ENCODE data around the gene PAPPA2.
"Not testable (repeated sequence)": the region's sequence is repeated elsewhere in the genome, so short reads cannot be mapped to it uniquely, and the experiment has no call there.

Gene PAPPA2

DNA sequence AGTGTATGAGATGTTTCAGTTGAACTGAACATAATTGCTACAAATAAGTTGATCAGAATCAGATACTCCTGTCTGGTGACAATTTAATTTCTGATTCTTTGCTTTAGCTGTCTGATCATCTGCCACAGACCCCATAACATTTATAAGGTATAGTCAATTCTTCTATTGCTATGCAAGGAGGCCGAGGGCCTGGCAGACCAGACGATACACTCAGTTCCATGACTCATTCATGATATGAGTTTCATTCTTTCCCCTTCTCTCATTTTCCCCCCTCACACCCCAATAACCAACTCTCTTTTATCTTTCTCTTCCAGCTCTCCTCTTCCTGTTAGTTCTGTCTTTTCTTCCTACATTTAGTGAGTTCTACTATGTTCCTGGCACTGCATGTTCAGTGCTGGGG is 236.8 kb downstream of the PAPPA2 start:
- DNase-seq: no peak

DNA sequence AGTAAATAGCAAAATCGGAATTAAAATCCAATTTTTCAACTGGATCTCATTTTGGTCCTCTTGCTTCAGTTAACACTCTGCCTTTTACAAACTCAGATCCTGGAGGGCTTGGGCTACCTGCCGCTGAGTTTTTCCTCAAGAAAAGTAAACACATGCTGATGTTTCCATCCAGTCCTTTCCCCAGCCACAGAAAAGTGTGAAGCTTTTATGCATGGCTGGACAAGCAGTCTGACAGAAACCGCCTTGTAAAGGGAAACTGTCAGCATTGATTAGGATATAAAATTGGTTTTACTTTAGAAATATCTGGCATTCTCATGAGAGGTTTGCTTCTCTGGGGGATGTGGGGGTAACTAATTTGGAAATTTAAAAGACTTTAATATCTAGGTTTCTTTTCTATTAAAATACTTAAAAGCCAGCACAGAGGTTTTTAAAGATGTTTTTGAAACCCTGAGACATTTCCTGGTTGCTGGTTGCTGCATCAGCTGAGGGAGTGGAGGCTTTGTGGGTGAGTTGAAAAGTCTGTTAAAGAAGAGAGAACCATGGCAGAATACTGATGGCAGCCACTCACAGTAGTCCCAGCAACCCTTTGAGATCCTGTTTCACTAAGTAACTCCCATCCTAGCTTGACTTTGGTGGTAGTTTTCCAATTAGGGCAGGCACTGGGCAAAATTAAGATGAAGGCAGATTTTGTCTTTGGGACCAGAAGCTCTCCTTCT is 238.3 kb downstream of the PAPPA2 start:
- no peak for DNase-seq

DNA sequence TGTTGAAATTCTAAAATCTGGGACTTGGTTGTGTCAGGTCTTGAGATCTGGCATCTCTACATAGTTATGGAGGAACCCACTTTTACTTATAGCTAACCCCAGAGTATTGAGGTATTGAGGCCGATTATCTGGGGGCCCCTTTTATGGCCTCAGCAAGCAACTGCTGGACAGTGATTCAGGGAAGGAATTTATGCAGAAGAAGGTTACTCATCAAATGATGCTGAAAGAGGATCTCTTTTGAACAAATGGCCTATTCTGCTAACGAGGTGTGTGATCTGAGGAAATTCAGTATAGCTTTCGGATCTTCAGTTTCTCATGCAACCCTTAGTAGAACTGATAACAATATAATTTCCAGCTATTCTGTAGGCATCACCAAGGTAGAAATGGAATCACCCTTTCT is 239.9 kb downstream of the PAPPA2 start:
- DNase-seq: no peak

DNA sequence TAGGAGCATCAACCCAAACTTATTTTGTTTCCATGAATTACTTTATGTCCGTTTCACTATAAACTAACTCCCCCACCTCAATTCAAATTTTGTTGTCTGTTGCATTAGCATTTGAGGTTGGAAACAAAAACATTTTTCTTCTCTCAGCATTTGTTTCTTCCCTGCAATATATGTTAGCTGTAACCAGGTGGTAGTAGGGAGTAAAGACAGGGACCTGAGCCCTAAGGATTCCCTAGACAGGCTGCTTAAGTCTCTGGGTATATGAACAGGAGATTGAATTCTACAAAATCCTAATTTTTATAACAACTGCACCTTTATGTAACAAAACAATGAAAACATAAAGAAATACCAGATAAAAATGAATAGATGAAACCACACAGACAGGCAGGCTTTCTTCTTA is 242.6 kb downstream of the PAPPA2 start:
- no peak for DNase-seq

DNA sequence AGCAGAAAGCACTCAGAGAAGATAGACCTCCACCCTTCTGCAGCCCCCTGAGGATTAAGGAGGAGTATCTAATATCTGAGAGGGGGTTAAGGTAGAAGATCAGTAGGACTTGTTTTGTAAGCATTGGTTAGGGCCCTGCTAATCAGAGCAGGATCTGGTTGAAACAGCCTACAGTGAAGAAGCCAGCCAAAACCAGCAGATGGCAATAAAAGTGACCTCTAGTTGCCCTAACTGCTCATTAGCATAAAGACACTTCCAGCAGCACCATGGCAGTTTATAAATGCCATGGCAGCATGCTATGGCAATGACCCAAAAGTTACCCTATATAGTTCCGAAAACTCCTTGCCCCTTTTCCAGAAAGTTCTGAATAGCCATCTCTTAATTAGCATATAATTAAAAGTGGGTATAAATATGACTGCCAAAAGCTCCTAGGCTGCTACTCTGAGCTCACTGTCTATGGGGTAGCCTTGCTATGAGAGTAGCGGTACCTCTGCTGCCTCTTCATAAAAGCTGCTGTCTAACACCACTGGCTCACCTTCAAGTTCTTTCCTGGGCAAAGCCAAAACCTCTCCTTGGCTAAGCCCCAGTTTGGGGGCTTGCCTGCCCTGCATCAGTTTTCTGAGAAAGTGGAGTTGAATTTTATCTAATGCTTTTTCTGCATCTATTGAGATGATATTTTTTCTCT is 254.2 kb downstream of the PAPPA2 start:
- peak; percentile 42 for DNase-seq

DNA sequence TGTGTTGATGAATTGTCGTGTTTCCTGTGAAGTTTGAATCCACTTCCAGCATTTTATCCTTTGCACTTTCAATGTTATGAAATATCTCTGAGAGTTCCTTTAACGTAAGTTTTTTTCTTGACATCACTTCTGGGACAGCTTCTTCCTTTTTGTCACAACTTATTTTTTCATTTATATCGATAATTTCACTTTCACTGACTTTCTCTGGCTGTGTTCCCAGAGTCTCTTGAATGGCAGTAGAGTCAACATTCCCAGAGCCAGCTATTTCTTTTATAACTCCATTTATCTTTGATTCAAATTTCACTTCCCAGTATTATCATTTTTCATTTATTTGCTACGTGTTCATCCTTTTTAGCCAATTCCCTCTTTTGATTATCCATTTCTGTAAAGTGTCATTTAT is 256.5 kb downstream of the PAPPA2 start:
- DNase-seq: no peak

DNA sequence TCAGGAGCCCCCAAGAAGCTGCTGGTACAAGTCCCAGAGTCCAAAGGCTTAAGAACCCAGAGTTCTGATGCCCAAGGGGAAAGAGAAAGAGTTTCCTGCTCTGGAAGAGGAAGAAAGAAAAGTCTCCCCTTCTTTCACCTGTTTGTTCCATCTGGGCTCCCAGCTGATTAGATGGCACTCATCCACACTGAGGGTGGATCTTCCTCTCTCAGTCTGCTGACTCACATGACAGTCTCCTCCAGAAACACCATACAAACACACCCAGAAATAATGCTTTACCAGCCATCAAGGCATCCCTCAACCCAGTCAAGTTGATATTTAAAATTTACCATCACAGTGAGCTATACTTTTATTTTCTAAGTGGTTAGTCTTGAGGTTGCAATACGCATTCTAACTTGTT is 257.9 kb downstream of the PAPPA2 start:
- DNase-seq: no peak

DNA sequence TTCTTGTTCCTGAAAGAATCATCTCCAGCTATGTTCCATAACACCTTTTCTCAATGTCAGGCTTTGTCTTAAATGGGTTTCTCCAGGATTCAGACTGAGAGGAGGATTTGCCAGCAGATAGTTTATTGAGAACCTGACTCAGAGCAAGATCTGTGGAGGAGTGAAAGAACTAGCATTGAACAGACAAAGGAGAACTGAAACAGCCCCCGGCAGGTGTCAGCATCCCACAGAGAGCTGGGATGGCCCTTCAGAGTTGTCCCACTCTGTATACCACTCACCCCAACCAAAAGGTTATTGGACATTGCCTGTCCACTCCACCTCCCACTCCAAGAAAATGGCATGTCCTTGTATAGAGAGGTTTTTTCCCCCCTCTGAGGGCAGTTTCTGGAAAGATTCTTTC is 270.7 kb downstream of the PAPPA2 start:
- DNase-seq: no peak

DNA sequence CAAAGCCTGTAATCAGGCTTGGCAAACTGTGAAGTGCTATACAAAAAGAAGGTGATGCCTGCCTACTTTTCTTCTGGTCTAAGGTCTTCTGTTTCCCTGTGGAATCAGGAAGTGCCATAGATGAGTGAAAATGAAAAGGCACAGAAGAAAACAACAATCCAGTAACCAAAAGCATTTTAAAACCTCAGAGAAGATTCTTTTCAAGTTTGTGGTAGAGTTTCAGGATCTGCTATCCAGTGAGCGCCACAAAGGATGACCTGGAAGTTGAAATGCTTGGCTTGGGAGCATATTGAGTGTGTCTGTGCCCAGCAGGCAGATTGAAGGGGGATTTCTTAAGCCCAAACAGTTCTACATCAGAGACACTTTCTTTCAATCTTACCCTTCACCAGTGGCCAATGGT is 272.2 kb downstream of the PAPPA2 start:
- no peak for DNase-seq

DNA sequence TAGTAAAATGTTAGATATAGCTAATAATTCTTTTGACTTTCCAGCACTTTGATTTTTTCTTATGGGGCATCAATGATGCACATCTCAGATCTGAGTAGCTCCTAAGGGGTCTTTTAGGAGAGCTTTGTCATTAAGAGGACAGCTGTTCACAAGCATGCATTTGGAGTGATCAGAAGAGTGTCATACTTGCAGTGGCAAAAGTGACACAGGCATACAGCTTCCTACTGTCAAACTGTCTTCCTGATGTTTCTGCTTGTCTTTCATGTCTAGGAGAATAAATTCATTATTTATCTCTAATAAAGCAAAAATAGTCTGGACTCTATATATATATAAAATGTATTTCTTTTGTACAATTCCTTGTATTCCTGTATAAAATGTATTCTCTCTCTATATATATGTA is 273.0 kb downstream of the PAPPA2 start:
- no peak for DNase-seq

DNA sequence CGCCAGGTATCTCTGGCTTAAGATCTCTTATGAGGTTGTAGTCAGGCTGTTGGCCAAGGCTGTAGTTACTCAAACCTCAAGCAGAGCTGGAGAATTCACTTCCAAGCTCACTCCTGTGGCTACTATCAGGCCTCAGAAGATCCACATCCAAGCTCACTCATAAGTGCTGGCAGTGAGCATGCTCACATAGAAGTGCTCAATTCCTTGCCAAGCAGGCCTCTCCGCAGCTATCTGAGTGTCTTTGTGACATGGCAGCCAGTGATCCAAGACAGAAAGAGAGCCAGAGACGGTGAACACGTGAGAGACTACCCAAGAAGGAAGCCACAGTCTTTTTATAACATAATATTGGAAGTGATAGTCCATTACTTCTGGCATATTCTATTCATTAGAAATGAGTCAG is 278.2 kb downstream of the PAPPA2 start:
- DNase-seq: no peak

DNA sequence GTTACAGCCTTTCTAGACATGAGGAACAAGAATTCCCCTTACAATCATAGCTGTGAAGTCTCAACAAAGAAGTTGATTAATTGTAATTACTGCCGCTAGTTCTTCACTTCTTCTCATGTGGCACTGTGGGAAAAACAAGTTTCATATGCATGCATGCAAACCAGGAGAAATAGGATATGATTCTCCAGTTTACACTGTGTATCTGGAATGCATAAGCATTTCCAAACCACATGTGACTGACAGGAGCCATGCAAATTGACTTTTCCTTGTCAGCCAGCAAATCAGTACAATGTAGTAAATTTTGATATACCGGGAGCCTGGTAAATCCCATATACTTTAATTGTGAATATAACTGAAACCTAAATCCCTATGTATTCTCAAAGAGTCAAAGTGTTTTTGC is 279.3 kb downstream of the PAPPA2 start:
- no peak for DNase-seq

DNA sequence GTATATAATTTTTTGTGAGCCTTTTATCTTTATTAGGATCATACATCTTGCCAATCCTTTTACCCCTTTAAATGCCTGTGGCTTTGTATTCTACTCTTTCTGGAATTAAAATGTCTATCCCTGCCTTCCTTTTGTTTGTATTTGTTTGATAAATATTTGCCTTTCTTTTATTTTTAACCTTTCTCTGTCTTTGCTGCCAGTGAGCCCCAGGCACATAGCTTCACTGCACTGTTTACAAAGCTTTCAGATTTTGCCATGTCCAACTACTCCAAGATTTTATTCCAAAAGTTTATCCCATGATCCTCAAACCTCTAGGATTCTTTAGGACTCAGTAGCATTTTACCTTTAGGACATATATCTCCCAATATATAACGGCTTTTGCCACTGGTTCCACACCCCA is 281.2 kb downstream of the PAPPA2 start:
- no peak for DNase-seq

DNA sequence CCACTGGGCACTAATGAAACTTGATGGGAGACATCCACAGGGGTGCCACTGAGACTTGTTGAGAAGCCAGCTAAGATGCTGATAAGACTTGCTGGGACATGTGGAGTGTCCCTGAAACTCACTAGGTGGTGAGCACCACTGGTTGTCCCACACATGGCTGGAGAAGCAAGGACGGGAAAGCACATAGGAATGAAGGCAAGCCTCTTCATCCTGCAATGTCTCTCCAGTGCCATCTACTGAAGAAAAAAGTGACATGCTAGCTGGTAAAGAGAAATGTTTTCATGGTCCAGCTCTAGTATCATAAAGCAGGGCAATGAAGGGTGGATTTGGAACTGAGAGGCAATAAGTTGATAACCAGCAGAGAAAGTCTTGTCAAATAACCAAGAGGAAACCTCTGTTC is 283.0 kb downstream of the PAPPA2 start:
- DNase-seq: no peak

DNA sequence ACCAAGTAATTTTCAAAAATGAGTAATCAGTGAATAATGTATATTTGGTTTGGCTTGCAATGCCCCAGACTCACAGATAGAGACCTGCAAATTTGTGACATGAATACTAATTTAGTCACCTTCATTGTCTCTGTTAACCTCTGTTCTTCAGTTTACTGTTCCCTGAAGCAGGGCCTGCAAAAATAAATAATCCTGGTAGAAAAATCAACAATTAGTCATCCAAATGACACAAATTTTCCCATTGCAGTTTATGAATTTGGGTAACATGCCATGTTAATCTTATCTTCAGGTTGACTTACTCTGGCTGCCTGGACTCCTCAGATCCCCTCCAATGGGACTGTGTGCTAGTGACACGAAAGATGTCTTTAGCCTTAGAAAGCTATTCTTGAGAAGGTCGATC is 289.5 kb downstream of the PAPPA2 start:
- no peak for DNase-seq

DNA sequence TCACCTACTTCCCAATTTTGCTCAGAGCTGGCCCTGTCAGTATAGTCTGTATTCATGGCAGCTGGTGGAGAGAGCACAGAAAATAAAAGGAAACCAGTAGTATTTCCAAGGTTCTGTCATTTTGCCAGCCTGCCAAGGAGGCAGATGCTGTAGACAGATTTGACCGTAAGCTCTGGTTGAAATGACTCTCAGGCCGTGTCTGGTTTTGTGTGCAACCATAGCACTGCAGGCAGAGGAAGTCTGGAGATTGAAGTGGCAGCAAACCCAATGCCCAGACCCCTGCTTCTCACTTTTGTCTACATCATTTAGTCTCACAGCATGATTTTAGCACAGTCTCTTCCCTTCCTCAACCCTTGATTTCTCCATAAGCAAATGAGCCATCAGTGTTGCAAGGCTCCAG is 291.7 kb downstream of the PAPPA2 start:
- no peak for DNase-seq

DNA sequence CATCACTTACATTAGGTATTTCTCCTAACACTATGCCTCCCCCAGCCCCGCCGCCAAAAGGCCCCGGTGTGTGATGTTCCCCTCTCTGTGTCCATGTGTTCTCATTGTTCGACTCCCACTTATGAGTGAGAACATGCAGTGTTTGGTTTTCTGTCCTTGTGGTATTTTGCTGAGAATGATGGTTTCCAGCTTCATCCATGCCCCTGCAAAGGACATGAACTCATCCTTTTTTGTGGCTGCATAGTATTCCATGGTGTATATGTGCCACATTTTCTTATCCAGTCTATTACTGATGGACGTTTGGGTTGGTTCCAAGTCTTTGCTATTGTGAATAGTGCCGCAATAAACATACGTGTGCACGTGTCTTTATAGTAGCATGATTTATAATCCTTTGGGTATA is 293.8 kb downstream of the PAPPA2 start:
- DNase-seq: not testable (repeated sequence)

DNA sequence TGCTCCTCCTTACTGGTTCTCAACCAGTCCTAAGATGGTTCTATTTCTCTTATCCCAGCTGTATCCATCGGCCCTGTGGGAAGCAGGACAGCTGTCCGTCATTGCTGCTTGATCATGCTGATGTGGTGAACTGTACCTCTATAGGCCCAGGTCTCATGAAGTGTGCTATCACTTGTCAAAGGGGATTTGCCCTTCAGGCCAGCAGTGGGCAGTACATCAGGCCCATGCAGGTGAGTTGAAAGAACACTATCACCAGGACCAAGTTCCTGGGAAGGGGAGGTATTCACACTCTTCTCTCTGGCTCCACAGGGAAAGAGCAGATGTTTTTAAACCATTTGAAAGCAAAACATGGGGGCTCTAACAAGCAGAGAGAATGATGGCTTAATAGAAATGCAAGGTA is 302.6 kb downstream of the PAPPA2 start:
- DNase-seq: no peak

DNA sequence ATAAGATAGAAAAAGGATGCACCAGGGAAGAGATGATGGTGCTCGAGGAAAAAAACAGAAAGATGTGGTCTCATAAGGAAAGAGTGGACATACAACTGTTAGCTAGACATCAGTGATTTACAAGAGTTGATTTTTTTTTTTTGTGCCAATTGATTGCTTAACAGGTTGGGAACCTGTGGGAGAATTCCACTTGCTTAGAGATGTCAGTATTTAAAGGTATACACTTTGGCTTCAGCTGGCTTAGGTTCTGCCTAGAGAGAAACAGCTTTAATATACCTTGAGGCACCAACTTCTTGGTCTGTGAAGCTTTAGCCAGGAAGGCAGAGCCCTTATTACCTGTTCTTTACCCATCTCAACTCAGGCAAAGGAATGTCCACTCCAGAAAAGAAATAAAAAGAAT is 303.8 kb downstream of the PAPPA2 start:
- DNase-seq: no peak

DNA sequence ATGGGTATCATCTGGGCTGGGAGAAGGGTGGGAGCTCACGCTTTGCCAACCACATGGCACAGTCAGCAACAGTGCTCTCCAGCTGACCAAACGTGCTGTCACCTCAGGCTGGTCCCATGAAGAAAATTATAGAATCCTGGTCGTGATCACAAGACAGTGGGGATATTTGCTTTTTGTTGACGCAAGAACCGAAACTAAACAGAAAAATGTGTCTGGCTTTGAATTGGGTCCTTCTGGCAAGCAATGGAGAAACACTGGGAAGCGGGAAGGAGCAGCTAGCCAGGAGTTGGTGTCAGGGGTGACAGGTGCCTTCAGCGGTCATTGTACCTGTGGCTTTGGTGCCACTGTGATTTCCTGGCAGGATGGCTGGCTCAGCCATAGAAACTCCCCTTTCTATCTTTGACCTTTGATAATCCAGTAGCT is 304.8 kb downstream of the PAPPA2 start:
- DNase-seq: no peak

DNA sequence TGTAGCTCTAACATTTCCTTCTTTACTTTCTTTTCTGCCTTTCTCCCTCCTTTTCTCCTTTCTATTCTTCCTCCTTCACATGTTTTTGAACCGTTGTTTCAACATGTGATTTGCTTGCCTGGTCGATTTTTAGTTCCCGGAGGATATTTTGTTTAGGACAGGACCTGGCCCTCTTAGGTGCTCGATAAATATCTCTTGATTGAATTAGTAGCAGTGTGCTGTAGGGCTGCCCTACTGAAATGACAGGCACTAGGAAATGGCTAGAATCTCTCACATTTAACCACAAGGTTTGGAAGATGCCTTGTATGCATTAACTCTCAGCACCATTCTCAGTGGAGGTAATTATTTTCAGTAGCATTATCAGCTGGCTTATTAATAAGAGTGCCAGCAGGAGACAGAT is 305.6 kb downstream of the PAPPA2 start:
- DNase-seq: no peak

DNA sequence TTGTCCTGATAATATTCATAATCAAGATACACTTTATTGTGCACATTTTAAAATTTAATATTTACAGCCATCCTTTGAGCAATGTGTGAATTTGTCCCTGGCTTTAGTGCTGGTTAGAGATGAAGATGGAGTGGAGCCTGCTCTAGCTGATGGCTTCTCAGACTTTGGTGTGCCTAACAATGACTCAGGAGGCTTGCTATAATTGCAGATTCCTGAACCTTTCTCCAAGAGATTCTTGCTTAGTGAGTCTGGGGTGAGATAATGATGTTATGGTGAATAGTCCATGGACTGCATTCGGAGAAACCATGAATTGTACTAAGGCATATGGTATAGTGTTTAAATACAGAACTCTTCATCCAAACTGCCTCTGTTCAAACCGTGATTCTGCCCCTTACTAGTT is 307.1 kb downstream of the PAPPA2 start:
- no peak for DNase-seq

DNA sequence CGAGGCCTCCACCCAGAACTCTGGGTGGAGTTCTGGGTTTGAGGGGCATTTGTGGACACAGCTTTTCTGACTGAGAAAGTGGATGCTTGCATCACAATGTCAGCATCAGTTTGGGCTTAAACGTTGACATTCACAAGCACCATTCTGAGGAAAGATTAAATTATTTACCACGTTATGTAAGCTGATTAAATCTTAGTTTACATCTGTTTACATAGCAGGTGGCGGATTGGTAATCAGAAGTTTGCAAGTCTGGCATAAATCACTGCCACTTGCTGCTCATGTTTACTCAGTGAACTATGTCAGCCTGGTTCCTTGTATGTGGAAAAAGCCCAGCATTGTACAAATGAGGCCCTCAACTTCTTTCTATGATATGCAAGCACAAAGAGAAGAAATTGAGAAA is 310.1 kb downstream of the PAPPA2 start:
- DNase-seq: no peak

DNA sequence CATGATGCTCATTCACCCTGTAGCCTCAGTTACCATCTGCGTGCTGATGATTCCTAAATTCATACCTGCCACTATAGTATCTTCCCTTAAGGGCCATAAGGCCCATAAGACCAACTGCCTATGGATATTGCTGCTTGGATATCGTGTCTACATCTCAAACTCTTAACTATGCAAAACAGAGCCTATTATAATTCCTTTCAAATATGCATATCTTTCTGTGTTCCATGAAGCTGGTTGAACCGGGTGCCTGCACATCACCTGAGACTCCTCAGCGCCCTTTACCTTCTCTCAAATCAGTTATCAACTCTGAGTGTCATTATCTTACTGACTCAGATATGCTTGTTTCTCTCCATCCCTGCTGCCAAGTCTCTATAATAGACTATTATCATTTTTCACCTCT is 311.2 kb downstream of the PAPPA2 start:
- no peak for DNase-seq

DNA sequence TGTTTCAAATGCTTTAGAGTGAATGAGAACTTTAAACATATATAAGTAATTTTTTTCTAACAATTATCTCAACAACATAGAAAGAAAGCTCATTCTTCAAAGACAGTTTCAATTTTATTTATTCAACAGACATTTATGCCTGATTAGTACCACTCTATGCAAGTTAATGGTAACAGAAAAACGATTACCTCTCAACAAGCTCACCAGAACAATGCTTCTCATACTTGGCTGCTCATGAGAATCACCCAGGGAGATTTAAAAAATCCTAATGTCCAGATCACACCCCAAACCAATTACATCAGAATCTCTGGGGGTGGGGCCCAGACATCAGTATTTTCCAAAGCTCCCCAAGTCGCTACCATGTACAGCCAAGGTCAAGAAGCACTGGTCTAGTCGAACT is 312.4 kb downstream of the PAPPA2 start:
- no peak for DNase-seq
